HT1080 (cell line): ENCODE measurements around the gene LIPE. TPM values are rescaled to one million over a fixed set of nuclear protein-coding genes. Genes with fewer than 3 reads are reported as not detected.
"Not testable (repeated sequence)": the region's sequence is repeated elsewhere in the genome, so short reads cannot be mapped to it uniquely, and the experiment has no call there.

ENCODE experiments used
- DNase-seq: peaks from one replicate; pipeline ENCODE4 v3.0.0-alpha.2; 2015; ENCODE audit warnings: low read depth
- total RNA-seq: library from RNA; depleted of rRNA; stranded (reverse); fragments of >200 nt; shearing (Covaris generic); gene quantifications from 2 replicates; pipeline ENCODE4 v1.2.3, GENCODE V29; 2014

Gene LIPE
- total RNA-seq, 1 experiment from 2014 or later = not detected

DNA sequence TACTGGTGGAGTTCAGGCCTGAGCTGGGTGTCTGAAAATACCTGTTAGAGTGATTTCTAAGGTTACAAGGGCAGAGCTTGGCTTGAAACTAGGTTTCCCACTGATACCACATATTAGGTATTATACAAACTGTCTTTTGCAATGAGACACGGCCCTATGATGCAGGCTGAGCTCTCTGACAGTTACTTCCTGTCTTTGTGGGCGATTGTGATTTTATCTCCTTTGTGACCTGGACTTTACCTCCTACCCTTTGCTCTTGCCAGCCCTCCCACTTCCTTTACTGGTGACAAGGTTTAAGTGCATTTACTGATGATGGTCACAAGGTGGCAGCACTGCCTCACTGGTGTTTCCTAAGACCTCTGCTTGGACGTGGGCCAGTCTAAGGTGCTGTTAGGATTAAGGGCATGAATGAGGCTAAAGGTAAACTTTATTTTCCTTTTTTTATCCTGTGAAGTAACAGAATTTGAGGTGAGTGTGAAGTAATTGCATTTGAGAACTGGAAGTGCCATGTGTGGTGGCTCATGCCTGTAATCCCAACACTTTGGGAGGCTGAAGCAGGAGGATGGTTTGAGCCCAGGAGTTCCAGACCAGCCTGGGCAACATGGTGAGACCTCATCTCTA is 23.2 kb upstream of the LIPE start:
- peak; percentile 57 for DNase-seq

- not testable (repeated sequence) for DNase-seq
Measured at GRCh38 chr19:42448306-42448705, 21.1 kb upstream of the LIPE start.

- DNase-seq = no peak
Measured at GRCh38 chr19:42445948-42446347, 18.8 kb upstream of the LIPE start.

GRCh38 chr19:42443944-42444398 is 16.8 kb upstream of the LIPE start:
- DNase-seq = no peak

- DNase-seq = no peak
Measured at GRCh38 chr19:42442833-42443232, 15.6 kb upstream of the LIPE start, which contains the start of gene CXCL17. Gene CXCL17 (minus strand): TSS chr19:42442946. CDS start chr19:42442832, 114 bp downstream.

GRCh38 chr19:42441049-42441445 is 13.9 kb upstream of the LIPE start:
- no peak for DNase-seq

DNA sequence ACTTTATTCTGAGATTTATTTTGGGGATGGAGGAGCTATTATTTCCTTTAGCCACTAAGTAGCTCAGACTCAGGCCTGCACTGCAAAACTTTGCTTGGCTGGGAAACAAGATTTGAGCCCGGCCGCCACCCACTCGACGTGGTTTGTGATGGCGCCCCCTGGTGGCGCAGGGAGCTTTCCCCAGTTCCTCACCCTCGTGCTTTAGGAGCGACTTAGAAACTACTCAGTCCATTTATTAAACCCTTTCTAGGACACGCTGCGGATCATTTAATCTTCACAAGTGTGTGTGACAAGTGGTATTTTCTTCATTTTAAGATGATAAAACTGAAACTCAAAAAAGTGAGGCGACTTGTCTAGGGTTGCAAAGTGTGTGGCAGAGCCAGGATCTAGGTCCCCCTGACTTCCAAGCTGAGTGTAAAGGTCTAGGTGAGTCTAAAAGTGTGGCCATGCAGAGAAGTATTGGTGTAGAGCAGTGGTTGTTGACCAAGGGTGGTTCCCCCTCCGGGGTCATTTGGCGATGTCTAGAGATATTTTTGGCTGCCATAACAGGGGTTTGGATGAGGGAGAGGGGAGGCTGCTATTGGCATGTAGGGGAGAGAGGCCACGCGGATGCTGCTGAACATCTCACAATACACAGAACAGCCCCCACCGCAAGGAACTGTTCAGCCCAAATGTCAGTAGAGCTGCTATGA is 13.3 kb upstream of the LIPE start:
- peak; percentile 41 for DNase-seq

GRCh38 chr19:42436006-42436405 is 8.8 kb upstream of the LIPE start:
- DNase-seq = no peak

DNA sequence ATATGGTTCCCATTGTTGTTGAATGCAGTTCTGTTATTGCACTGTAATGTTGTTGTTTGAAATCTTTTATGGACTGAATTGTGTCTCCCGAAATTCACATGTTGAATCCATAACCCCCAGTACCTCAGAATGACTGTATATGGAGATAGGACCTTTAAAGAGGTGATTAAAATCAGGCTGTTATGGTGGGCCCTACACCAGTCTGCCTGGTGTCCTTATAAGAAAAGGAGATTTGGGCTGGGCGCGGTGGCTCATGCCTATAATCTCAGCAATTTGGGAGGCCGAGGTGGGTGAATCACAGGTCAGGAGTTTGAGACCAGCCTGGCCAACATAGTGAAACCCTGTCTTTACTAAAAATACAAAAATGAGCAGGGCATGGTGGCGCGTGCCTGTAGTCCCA is 8.1 kb upstream of the LIPE start:
- DNase-seq = no peak

- DNase-seq = peak; percentile 32
Measured at GRCh38 chr19:42433503-42434260, 6.5 kb upstream of the LIPE start.

DNA sequence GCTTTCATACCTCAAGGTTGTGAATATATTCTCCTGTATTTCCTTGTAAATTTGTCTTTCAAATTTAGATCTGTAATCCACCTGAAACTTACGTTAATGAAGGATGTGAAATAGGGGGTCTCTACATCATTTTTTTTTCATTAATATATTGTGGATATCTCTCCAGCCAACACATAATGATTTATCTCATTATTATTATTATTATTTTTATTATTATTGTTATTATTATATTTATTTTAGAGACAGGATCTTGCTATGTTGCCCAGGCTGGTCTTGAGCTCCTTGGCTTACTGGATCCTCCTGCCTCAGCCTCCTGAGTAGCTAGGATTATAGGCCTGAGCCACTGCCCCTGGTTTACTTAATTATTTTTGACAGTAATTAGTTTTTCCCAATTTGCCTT is 4.3 kb upstream of the LIPE start:
- DNase-seq = no peak

DNA sequence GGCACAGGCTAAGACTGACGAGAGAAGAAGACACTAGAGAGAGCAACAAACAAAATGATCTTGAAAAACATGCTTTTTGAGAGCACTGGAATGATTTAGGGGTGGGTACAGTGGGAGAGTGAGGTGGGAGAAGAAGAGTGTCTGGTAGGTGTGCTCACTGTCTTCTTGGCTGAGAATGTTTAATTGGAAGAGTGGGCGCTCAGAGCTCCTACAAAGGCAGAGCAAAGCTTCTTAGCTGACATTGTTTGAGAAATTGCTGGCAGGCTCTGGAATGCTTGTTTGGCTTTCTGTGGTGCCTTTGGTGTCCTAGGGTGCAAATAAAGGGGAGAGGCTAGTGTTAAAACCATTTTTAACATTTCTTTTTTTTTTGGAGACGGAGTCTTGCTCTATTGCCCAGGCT is 1.5 kb upstream of the LIPE start:
- DNase-seq = no peak

GRCh38 chr19:42426643-42427042 is 545 bp downstream of the LIPE start:
- DNase-seq = no peak

DNA sequence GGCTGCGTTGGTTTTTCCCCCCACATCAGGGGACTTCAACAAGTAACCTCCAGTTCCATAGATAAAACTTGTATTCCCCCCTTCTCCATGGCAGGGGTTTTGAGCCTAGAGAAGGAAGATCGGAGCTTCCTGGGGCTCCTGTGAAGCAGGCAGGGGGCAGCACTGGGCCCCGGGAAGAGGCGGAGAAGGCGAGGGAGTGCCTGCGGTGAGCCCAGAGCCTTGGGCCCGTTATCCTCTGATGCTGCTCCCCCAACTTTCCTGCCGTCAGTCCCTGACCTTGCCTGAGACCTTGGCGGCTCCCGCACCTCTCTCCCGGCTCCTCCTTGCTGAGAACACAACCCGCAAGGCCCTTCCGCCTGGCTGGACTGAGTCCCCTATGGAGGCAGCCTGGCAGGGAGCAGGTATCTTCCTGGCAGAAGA is 2.5 kb downstream of the LIPE start:
- no peak for DNase-seq

DNA sequence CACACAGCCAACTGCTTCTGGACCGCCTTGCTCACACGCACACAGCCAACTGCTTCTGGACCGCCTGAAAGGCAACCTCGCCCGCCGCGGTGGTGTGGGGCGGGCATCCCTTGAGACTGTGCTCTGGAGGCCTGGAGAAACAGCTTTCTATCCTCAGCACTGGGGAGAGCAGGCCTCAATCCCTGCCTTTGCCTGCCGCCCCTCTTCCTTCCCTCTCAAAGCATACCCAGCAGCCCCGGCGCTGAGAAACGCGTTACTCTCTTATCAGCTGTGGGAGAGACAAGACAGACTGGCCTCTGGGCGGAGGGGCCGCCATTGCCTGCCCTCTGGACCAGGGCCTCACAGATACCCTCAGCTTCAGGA is 2.9 kb downstream of the LIPE start:
- DNase-seq = no peak

DNA sequence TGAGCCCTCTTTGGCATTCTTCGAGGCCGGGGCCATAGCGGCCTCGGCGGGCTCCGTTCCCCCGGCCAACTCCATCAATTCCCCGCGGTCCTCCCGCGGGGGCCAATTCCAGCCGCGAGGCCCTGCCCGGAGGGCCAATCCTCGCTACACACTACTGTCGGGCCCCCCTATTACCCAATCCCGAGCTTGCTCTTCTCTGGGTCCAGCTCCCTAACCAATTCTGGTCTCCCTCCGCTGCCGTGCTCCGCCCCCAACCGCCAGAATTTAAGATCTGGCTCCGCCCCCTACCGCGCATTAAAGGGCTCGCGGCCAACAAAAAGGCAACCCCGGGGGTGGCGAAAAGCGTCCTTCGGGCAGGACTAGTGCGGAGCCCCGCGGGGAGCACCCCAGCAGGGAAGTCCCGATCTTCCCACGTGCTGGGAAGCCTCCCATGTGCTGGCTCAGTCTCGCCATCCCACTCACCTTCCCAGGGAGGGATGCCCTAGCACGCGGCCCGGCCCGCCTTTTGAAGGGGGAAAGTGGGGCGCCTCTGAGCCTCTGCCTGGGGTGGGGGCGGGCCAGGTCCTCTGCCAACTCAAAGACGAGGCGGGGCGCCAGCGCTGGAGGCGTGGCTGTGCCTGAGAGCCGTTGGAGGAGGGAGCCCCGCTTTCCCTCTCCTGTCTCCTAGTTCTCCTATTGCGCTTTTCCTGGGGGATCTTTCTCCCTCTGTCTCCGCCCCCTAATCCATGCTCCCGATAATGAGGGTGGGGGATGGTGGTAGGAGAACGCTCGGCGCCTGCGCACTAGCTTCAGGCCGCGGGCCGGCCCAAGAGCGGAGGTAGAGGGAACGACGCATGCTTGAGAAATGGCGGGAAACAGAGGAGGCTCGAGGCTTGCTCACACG is 3.5 kb downstream of the LIPE start:
- no peak for DNase-seq

GRCh38 chr19:42422901-42423461 is 4.2 kb downstream of the LIPE start:
- no peak for DNase-seq

DNA sequence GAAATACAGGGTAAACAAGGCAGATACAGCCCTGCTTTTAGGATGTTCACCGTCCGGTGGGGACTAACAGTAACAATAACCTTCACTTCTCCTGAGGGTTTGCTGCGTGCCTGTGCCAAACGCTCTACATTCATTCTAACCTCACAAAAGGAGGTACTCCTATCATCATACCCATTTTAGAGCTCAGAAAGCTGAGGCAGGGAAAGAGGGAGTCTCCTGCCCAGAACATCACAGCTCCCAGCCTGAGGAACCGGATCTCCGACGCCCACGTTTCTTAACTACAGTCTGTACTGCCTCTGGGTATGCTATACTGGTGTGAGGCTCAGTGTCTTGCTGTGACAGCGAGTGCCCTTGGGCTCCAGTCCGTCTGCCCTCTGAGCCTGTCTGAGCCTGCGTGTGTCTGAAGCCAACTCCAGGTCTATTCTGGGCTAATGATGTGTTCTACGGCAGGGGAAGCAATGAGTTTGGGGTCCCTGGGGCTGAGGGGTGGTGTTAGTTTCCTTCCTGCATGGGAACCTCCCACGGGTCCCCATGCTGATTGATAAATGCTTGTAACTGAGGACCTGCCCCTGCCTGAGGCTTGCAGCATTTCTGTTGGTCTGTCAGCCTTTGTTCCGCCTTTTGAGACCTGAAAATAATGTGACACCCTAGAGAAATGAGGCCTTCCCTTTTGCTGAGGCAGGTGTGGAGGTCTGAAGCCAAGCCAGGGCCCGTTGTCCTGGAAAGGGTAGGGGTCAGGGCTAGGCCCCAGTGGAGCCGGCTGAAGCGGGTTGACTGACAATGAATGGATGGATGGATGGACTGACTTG is 4.9 kb downstream of the LIPE start:
- no peak for DNase-seq

GRCh38 chr19:42421591-42422031 is 5.6 kb downstream of the LIPE start:
- no peak for DNase-seq

DNA sequence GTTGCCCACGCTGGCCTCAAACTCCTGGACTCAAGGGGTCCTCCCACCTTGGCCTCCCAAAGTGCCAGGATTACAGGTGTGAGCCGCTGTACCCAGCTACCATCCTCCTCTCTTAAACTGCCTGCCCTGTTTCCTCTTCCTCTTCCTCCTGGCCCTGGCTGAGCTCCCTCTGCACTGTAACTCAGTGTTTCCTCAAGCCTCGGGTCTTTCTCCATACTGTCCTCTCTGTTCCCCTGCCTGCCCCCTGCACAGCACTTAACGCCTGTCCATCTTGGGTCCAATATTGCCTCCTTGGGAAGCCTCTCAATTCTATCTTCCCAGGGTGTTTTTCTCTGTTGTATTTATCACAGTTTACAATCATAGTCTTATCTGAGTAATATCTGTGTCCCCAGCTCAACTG is 6.1 kb downstream of the LIPE start:
- no peak for DNase-seq
